ENCODE data around the gene KLHL26. TPM values are rescaled to one million over a fixed set of nuclear protein-coding genes. Genes with fewer than 3 reads are reported as not detected.

KLHL26 gene
- total and polyA plus RNA-seq, 9 of the 15 experiments (the other 6 are each of a cell fraction or from before 2014, with no cell fraction given) = 0.13 to 13.3 (median 1.4) TPM

DNA sequence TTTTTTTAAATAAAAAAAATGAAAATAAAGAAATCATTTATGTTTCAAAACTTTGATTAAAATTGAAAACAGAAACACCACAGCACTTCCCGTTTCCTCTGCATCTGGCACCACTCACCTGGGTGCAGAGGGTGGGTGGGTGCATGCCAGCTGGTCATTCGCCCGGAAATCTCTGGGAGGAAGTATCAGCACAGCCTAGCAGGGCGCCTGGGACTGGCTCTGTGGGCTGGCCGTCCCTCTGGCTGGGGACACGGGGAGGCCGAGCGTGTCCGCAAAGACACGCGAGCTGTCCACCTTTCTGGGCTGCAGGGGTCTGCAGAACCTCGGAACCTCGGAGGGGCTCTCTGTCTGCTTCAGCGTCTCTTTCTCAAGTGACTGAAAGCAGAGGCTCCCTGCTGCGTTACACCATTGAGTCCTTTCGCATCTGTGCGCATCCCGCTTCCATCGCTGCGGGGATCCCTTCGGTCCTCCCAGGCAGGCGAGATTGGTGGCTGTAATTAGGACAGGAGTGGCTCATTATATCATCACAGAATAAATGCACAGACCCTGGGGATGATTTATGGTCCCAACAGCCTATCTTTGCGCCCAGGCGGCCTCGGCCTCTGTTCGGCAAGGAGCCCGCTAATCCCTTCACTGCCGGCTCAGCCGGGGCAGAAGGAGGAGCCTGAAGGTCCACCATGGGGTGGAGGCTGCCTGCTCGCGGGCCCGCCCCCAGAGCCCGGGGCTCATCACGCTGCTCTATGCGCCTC lies 63.8 kb downstream of the KLHL26 start (continued):
- TF ChIP-seq, protein P1, sequence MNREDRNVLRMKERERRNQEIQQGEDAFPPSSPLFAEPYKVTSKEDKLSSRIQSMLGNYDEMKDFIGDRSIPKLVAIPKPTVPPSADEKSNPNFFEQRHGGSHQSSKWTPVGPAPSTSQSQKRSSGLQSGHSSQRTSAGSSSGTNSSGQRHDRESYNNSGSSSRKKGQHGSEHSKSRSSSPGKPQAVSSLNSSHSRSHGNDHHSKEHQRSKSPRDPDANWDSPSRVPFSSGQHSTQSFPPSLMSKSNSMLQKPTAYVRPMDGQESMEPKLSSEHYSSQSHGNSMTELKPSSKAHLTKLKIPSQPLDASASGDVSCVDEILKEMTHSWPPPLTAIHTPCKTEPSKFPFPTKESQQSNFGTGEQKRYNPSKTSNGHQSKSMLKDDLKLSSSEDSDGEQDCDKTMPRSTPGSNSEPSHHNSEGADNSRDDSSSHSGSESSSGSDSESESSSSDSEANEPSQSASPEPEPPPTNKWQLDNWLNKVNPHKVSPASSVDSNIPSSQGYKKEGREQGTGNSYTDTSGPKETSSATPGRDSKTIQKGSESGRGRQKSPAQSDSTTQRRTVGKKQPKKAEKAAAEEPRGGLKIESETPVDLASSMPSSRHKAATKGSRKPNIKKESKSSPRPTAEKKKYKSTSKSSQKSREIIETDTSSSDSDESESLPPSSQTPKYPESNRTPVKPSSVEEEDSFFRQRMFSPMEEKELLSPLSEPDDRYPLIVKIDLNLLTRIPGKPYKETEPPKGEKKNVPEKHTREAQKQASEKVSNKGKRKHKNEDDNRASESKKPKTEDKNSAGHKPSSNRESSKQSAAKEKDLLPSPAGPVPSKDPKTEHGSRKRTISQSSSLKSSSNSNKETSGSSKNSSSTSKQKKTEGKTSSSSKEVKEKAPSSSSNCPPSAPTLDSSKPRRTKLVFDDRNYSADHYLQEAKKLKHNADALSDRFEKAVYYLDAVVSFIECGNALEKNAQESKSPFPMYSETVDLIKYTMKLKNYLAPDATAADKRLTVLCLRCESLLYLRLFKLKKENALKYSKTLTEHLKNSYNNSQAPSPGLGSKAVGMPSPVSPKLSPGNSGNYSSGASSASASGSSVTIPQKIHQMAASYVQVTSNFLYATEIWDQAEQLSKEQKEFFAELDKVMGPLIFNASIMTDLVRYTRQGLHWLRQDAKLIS (CRISPR knock-in tag; IDR thresholded peaks at IDR 0.05) = no peak
- TF ChIP-seq RBM15 (IDR thresholded peaks at IDR 0.05; ENCODE audit: insufficient read depth, low read length) = no peak
- no peak for TF ChIP-seq ZNF589 (CRISPR knock-in tag; IDR thresholded peaks at IDR 0.05; ENCODE audit: low read depth)
- TF ChIP-seq, protein P2, sequence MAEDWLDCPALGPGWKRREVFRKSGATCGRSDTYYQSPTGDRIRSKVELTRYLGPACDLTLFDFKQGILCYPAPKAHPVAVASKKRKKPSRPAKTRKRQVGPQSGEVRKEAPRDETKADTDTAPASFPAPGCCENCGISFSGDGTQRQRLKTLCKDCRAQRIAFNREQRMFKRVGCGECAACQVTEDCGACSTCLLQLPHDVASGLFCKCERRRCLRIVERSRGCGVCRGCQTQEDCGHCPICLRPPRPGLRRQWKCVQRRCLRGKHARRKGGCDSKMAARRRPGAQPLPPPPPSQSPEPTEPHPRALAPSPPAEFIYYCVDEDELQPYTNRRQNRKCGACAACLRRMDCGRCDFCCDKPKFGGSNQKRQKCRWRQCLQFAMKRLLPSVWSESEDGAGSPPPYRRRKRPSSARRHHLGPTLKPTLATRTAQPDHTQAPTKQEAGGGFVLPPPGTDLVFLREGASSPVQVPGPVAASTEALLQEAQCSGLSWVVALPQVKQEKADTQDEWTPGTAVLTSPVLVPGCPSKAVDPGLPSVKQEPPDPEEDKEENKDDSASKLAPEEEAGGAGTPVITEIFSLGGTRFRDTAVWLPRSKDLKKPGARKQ (CRISPR knock-in tag; IDR thresholded peaks at IDR 0.05) = no peak
- TF ChIP-seq CAMTA2 (CRISPR knock-in tag; conservative IDR thresholded peaks at IDR 0.05) = no peak
- no peak for TF ChIP-seq NFE2L1 (tag; IDR thresholded peaks at IDR 0.05; ENCODE audit: borderline replicate concordance, low read depth)
- no peak for TF ChIP-seq PRDM10 (IDR thresholded peaks at IDR 0.05; ENCODE audit: partially characterized antibody)
- no peak for TF ChIP-seq RBM25 (IDR thresholded peaks at IDR 0.05; ENCODE audit: low read depth, low read length, severe bottlenecking)
- TF ChIP-seq ZNF609 (CRISPR knock-in tag; IDR thresholded peaks at IDR 0.05; ENCODE audit: borderline replicate concordance) = no peak
- no peak for TF ChIP-seq ZNF347 (CRISPR knock-in tag; IDR thresholded peaks at IDR 0.05; ENCODE audit: low read depth)
- no peak for TF ChIP-seq CREBBP (IDR thresholded peaks at IDR 0.05; ENCODE audit: low read depth, low read length)
- no peak for TF ChIP-seq ZNF77 (CRISPR knock-in tag; IDR thresholded peaks at IDR 0.05)
